ENCODE measurements around the gene SELENOW. TPM values are rescaled to one million over a fixed set of nuclear protein-coding genes. Genes with fewer than 3 reads are reported as not detected.

Gene SELENOW
- polyA plus RNA-seq, 4 donors, result 129 to 434 (median 350) TPM

DNA sequence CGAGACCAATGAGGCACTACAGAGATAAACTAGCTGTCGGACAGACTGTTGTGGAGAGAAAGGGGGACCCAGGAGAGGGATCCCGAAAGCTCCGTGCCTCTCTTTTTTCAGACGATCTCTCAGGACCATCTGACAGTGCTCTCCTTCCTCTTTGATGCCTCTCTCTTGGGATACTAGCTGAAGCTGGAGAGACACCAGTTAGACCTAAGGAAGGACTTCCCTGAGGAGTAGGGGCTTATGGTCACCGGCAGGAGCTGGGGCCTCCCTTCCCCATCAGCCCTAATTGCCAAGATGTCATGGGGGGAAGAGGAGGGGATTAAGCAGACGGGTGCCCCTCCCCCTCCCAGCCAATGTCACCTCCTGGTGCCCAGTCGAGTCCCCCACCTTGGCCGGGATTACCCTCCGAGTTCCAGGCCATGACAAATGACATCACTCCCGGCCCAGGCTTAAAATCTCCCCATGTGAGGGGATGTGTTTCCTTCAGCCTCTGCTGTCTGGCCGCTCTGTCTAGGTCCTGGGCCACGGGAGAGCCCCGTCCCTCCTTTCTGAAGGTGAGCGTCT is 43.0 kb downstream of the SELENOW start, which contains the start of gene CRX:
Gene CRX (plus strand): TSS at position 478 of the 561 bp plus-strand sequence. CDS start 12,507 bp downstream, outside the sequence.
- H3K36me3 ChIP-seq (ENCODE audit: control insufficient read depth in 3 of 3, insufficient read depth in 2 of 3, low read depth in 1 of 3, low read length in 3 of 3), result no peaks in the 10 kb centered on the region
- peaks cover 2 to 24% (median 6%) of the 10 kb centered on the region in 3 donors for H3K27me3 ChIP-seq (ENCODE audit: control insufficient read depth in 3 of 3, insufficient read depth in 3 of 3, low read length in 3 of 3)
- DNase-seq (no peak), FAIRE-seq (no peak)
- no peaks in the 10 kb centered on the region for H3K4me1 ChIP-seq (ENCODE audit: control insufficient read depth in 3 of 3, insufficient read depth in 2 of 3, low read depth in 1 of 3, low read length in 2 of 3)
- H3K9me3 ChIP-seq (ENCODE audit: control insufficient read depth in 2 of 2, insufficient read depth in 1 of 2, low read depth in 1 of 2, low read length in 1 of 2), result no peaks in the 10 kb centered on the region
- WGBS, 3 donors, result 32 to 46% (median 34%) methylated on average over 15 of the region's 15 CpGs
- no peak within 1 kb of the TSS for H3K4me3 ChIP-seq (ENCODE audit: low read depth in 1 of 3, low read length in 3 of 3)
- no peak within 1 kb of the TSS for H3K27ac ChIP-seq (ENCODE audit: low read depth in 1 of 3, low read length in 2 of 3)

DNA sequence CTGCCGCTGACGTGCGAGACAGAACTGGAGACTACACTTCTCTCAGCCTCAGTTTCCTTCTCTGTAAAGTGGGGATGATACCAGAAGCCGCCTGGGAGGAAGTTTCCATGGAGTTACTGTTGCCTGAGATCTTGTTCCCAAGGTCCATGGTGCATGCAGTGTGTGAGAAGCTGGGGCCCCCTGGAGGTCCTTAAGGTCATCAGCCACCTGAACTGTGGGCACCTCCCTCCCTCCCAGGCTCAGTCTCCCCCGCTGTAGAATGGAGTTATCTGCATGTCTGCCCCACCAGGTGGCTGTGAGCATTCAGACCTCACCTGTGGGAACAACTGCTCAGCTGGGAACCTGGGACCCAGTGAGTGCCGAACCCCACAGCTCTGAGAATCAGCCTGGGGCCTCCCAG is 45.9 kb downstream of the SELENOW start:
- Histone ChIP-seq H3K4me3 (ENCODE audit: low read depth in 1 of 3, low read length in 3 of 3) (no peak overlapping the region), H3K36me3 (ENCODE audit: control insufficient read depth in 3 of 3, insufficient read depth in 2 of 3, low read depth in 1 of 3, low read length in 3 of 3) (no peaks in the 10 kb centered on the region), H3K4me1 (ENCODE audit: control insufficient read depth in 3 of 3, insufficient read depth in 2 of 3, low read depth in 1 of 3, low read length in 2 of 3) (no peaks in the 10 kb centered on the region), H3K9me3 (ENCODE audit: control insufficient read depth in 2 of 2, insufficient read depth in 1 of 2, low read depth in 1 of 2, low read length in 1 of 2) (peaks cover 0 to 7% of the 10 kb centered on the region in 2 donors), H3K27ac (ENCODE audit: low read depth in 1 of 3, low read length in 2 of 3) (no peak overlapping the region), H3K27me3 (ENCODE audit: control insufficient read depth in 3 of 3, insufficient read depth in 3 of 3, low read length in 3 of 3) (peaks cover under 1 to 28% (median 8%) of the 10 kb centered on the region in 3 donors)
- 73 to 77% (median 76%) methylated on average over 6 of the region's 6 CpGs for WGBS, 3 donors
- DNase-seq (no peak), FAIRE-seq (no peak)

DNA sequence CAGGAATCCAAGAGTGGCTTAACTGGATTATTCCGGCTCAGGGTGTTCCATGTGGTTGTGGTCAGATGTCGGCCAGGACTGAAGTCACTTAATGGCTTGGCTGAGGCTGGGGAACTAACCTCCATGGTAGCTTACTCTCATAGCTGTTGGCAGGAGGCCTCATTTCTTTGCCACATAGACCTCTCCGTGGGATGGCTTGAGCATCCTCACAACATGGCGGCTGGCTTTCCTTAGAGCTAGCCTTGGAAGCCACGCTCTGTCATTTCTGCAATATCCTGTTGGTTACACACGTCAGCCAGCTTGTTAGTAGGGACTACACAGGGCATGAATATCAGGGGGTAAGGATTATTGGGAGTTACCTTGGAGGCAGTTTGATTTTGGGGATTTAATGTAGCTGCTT is 48.3 kb downstream of the SELENOW start:
- FAIRE-seq, result no peak
- WGBS, 3 donors, result 79 to 92% (median 89%) methylated on average over 6 of the region's 6 CpGs
- H3K27ac ChIP-seq (ENCODE audit: low read depth in 1 of 3, low read length in 2 of 3), result no peak overlapping the region

DNA sequence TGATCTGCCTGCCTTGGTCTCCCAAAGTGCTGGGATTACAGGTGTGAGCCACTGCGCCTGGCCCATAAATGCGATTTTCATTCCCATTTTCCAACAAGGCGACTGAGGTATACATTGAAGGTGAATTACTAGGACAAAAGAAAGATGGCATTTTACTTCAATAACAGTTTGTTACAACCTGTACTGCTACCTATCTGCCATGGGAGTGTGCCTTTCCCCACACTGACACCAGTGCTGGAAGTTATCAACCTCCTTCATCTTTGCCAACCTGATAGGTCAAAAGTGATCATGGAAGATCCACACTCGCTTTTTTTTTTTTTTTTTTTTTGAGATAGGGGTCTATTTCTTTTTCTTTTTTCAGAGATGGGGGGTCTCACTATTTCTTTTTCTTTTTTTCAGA is 54.2 kb downstream of the SELENOW start:
- no peak for DNase-seq
- WGBS, 3 donors, result 68 to 89% (median 88%) methylated on average over 4 of the region's 4 CpGs
- Histone ChIP-seq H3K27me3 (ENCODE audit: control insufficient read depth in 3 of 3, insufficient read depth in 3 of 3, low read length in 3 of 3) (no peaks in the 10 kb centered on the region), H3K27ac (ENCODE audit: low read depth in 1 of 3, low read length in 2 of 3) (no peak overlapping the region), H3K9me3 (ENCODE audit: control insufficient read depth in 2 of 2, insufficient read depth in 1 of 2, low read depth in 1 of 2, low read length in 1 of 2) (no peaks in the 10 kb centered on the region), H3K36me3 (ENCODE audit: control insufficient read depth in 3 of 3, insufficient read depth in 2 of 3, low read depth in 1 of 3, low read length in 3 of 3) (no peaks in the 10 kb centered on the region), H3K4me3 (ENCODE audit: low read depth in 1 of 3, low read length in 3 of 3) (no peak overlapping the region), H3K4me1 (ENCODE audit: control insufficient read depth in 3 of 3, insufficient read depth in 2 of 3, low read depth in 1 of 3, low read length in 2 of 3) (no peaks in the 10 kb centered on the region)
- no peak for FAIRE-seq

More for the DNA sequence above, 48.3 kb downstream of the SELENOW start:
- Histone ChIP-seq H3K36me3 (ENCODE audit: control insufficient read depth in 3 of 3, insufficient read depth in 2 of 3, low read depth in 1 of 3, low read length in 3 of 3) (no peaks in the 10 kb centered on the region), H3K9me3 (ENCODE audit: control insufficient read depth in 2 of 2, insufficient read depth in 1 of 2, low read depth in 1 of 2, low read length in 1 of 2) (peaks cover 0 to 7% of the 10 kb centered on the region in 2 donors), H3K27me3 (ENCODE audit: control insufficient read depth in 3 of 3, insufficient read depth in 3 of 3, low read length in 3 of 3) (peaks cover 0 to 8% (median 3%) of the 10 kb centered on the region in 3 donors), H3K4me3 (ENCODE audit: low read depth in 1 of 3, low read length in 3 of 3) (no peak overlapping the region), H3K4me1 (ENCODE audit: control insufficient read depth in 3 of 3, insufficient read depth in 2 of 3, low read depth in 1 of 3, low read length in 2 of 3) (no peaks in the 10 kb centered on the region)
- no peak for DNase-seq

Other genes starting within 250 kb of the SELENOW start
- under 1 TPM in 2 of 4 donors, not detected in 2; 0.10 to 0.30 TPM for gene ZNF541, start 205.6 kb upstream of the SELENOW start, polyA plus RNA-seq
- gene BICRA, start 169.6 kb upstream of the SELENOW start, polyA plus RNA-seq, result 10 to 100 TPM in 1 of 4 donors, 1 to 10 TPM in 3; 4.3 to 10.9 (median 8.4) TPM
- gene EHD2, start 65.3 kb upstream of the SELENOW start, polyA plus RNA-seq, result 10 to 100 TPM in 2 of 4 donors, 1 to 10 TPM in 1, under 1 TPM in 1; 0.89 to 35.1 (median 12.4) TPM
- 100 to 1,000 TPM; 290 to 621 (median 552) TPM for gene NOP53, start 33.2 kb upstream of the SELENOW start, polyA plus RNA-seq
- gene TPRX1, start 25.8 kb downstream of the SELENOW start, polyA plus RNA-seq, result not detected
- gene CRX, start 43.2 kb downstream of the SELENOW start, polyA plus RNA-seq, result under 1 TPM in 1 of 4 donors, not detected in 3; 0.12 TPM
- gene TPRX2, start 80.5 kb downstream of the SELENOW start, polyA plus RNA-seq, result not detected
- 100 to 1,000 TPM in 3 of 4 donors, 10 to 100 TPM in 1; 12.7 to 275 (median 187) TPM for gene SULT2A1, start 107.6 kb downstream of the SELENOW start, polyA plus RNA-seq
- gene BSPH1, start 213.5 kb downstream of the SELENOW start, polyA plus RNA-seq, result not detected
- gene ELSPBP1, start 215.9 kb downstream of the SELENOW start, polyA plus RNA-seq, result not detected